ENCODE measurements around the gene PPFIA2.
"Not testable (repeated sequence)": the region's sequence is repeated elsewhere in the genome, so short reads cannot be mapped to it uniquely, and the experiment has no call there.

Gene PPFIA2

DNA sequence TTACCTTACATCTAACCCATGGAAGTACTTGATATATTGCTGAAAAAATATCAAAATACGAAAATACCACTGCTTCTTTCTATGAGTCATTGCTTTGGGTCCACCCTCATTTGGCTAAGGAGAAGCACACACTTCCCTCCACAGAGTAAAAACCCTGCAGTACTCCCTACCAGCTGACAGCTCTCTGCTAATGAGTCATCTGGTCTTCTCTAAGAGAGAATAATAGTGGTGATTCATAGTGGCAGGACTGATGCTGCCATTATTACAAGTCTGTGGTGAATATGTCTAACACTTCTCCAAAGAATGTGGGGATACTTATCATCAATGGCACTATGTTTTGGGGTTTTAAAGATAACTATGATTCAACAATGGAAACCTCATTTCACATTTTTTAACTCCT is 90.7 kb downstream of the PPFIA2 start:
- DNase-seq = no peak

GRCh38 chr12:81659310-81659709 is 99.8 kb downstream of the PPFIA2 start:
- DNase-seq = not testable (repeated sequence)

GRCh38 chr12:81644503-81644902 is 114.6 kb downstream of the PPFIA2 start:
- DNase-seq = peak in 1 of 14 donors; percentile 5

- no peak for DNase-seq
Measured at GRCh38 chr12:81639196-81639595, 120.0 kb downstream of the PPFIA2 start.

GRCh38 chr12:81633127-81633526 is 126.0 kb downstream of the PPFIA2 start:
- DNase-seq = no peak

GRCh38 chr12:81627336-81628189 is 131.6 kb downstream of the PPFIA2 start:
- peak in 1 of 14 donors; percentile 58 for DNase-seq

- peak in 1 of 14 donors; percentile 57 for DNase-seq
Measured at GRCh38 chr12:81626406-81626805, 132.7 kb downstream of the PPFIA2 start.

DNA sequence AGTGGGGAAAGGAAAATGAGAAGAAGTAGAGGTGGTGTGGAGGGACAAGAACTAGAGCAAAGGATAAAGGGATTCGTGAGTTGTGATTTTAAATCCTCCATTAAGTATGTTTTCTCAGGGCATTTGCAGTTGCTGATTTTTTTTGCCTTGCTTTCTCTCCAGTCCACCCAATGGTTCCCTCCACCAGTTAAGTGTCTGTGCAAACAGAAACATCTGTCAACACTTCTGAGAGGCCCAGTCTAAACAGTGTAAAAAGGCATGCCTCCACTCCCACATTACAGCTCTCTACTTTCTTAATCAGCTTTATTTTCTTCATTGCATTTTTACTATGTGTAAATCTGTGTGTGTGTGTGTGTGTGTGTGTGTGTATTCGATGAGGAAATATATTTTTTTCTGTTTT is 141.2 kb downstream of the PPFIA2 start:
- DNase-seq = no peak

GRCh38 chr12:81615026-81615588 is 144.0 kb downstream of the PPFIA2 start:
- DNase-seq = no peak

GRCh38 chr12:81610955-81611889 is 147.9 kb downstream of the PPFIA2 start:
- DNase-seq = no peak

GRCh38 chr12:81597928-81598604 is 161.1 kb downstream of the PPFIA2 start:
- DNase-seq = peak in 1 of 14 donors; percentile 51

- no peak for DNase-seq
Measured at GRCh38 chr12:81596558-81596957, 162.6 kb downstream of the PPFIA2 start.

- no peak for DNase-seq
Measured at GRCh38 chr12:81591256-81591655, 167.9 kb downstream of the PPFIA2 start.

DNA sequence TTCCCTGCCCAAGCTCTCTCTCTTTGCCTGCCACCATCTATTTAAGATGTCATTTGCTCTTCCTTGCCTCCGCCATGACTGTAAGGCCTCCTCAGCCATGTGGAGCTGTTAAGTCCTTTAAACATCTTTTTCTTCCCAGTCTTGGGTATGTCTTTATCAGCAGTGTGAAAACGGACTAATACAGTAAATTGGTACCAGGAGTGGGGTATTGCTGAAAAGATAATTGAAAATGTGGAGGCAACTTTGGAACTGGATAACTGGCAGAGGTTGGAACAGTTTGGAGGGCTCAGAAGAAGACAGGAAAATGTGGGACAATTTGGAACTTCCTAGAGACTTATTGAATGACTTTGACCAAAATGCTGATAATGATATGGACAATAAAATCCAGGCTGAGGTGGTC is 168.4 kb downstream of the PPFIA2 start:
- DNase-seq = not testable (repeated sequence)

GRCh38 chr12:81588235-81589008 is 170.7 kb downstream of the PPFIA2 start:
- no peak for DNase-seq

GRCh38 chr12:81585787-81586186 is 173.4 kb downstream of the PPFIA2 start:
- DNase-seq = no peak

DNA sequence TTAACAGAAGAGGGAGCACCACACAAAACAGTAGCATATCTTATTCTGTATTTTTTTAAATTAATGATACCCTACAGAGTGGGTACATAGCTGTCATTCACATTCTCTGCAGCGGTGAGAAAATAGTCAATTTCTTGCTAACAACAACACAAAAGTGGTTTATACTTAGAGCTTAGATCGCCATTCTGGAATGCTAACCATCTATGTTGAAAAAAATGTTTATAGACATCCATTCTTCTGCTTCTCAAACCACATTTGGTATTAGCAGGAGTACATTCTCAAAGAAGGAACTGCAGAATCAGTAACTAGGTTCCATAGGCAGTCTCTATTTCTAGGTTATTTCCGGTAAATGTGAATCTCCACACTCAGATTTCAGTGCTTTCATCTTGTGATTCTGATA is 185.9 kb downstream of the PPFIA2 start:
- no peak for DNase-seq

GRCh38 chr12:81572411-81572810 is 186.7 kb downstream of the PPFIA2 start:
- DNase-seq = no peak

GRCh38 chr12:81570234-81570633 is 188.9 kb downstream of the PPFIA2 start:
- DNase-seq = no peak

- DNase-seq = no peak
Measured at GRCh38 chr12:81564237-81564636, 194.9 kb downstream of the PPFIA2 start.

GRCh38 chr12:81558031-81558430 is 201.1 kb downstream of the PPFIA2 start:
- no peak for DNase-seq

DNA sequence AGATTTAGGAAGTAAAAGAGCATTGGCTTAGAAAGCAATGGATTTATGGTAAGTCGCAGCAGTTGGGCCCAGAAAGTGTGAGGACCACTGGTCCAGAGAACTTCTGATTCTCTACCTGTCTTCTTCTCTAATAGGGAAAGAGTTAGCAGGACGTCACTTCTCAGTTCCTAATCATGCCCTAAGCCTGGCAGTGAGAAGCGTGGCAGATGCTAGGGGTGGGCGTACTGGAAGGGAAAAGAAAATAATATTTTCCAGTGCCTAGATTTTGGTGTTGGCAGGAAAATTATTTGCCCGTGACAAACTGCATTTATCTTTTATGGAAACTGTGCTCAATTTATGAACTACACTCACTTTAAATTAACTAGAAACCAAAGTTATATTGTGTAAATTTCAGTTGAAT is 212.3 kb downstream of the PPFIA2 start:
- DNase-seq = no peak

Data from C1 segment of cervical spinal cord (tissue), 14 donors.